CD4-positive, alpha-beta T cell treated with Interleukin-4 for 4 hours (primary cell): Measurements from ENCODE around the gene SWSAP1.
A peak's percentile ranks its signal among the peaks of the same experiment; 100 is the strongest.

Experiments
- DNase-seq: peaks from one replicate; pipeline ENCODE4 v3.0.0-alpha.2; 2020

The SWSAP1 gene

GRCh38 chr19:11416346-11417052, 42.0 kb downstream of the SWSAP1 start:
- DNase-seq: no peak

GRCh38 chr19:11418094-11418548, 43.7 kb downstream of the SWSAP1 start:
- no peak for DNase-seq

- DNase-seq: no peak
Observed at GRCh38 chr19:11418549-11419506, 44.4 kb downstream of the SWSAP1 start, which contains the start of gene RGL3. Gene RGL3 (minus strand): TSS chr19:11419314. CDS start chr19:11419278, 36 bp downstream.

- DNase-seq: no peak
Observed at GRCh38 chr19:11420429-11421370, 46.2 kb downstream of the SWSAP1 start.

DNA sequence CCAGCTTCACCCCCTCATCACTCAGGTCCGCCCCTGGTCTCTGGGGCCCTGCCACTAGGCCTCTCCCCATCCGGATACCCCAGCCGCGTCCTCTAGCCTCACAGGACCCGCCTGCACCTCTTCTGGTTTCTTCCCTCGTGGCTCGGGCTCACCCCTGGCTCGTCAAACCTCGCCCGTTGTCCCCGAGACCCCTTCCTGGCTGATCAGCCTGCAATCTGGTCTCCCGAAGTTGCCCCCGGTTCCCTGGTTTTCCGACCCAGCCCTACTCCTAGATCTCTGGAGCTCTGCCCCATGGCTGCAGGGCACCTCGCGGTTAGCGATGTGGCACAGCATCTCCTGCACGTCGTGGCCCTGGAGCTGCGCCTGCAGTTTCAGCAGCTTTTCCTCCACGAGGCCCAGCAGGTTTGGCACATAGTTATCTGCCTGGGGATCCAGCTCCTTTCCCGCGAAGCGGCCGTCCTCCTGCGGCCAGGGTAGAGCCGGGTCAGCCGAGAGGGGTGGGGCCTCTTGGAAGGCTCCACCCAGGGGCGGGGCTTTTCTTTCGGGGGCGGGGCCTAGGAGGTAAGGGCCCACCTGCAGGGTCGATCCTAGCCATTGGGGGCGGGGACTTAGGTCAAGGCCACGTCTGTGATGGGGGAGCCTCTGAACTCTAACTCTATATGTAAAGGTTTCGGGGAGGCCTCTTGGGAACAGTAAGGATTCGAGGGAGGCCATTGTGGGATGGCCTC, 47.1 kb downstream of the SWSAP1 start:
- no peak for DNase-seq

DNA sequence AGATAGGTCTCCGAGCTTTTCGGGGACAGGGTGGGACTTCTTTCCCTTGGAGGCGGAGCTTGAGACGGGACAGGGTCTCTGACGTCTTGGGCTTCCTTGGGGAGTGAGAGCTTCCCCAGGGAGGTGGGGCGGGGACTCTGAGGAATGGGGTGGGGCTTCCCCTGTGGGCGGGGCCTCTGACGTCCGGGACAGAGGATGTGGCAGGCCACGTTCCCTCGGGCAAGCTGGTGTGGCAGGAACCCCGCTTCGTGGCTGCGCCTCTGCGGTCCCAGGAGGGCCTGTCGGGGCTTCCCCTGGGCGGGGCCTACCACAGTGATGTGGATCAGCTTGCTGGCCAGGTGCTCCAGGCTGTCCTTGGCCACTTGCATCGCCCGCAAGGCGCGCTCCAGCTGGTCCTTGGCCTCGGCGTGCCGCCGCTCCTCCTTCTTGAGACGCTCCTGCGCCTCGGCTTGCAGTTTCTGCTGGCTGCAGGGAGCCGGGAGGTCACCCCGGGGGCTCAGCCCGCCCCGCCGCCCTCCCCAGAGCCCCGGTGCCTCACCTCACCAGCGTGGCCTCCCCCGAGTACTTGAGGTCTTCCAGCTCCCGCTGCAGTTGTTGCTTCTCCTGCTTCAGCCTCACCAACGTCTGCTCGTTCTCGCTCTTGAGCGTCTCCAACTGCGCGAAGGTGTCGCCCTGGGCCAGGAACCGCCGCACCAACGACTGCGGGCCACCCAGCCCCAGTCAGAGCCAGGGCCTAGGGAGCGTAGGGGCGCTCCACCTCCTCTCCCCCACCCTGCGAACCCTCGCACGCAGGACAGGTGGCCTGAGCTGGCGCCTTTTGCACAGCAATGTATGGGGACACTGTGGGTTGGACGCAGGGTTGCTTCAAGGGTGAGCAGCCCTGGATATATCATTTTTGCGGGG, 47.9 kb downstream of the SWSAP1 start:
- peak; percentile 50 for DNase-seq

DNA sequence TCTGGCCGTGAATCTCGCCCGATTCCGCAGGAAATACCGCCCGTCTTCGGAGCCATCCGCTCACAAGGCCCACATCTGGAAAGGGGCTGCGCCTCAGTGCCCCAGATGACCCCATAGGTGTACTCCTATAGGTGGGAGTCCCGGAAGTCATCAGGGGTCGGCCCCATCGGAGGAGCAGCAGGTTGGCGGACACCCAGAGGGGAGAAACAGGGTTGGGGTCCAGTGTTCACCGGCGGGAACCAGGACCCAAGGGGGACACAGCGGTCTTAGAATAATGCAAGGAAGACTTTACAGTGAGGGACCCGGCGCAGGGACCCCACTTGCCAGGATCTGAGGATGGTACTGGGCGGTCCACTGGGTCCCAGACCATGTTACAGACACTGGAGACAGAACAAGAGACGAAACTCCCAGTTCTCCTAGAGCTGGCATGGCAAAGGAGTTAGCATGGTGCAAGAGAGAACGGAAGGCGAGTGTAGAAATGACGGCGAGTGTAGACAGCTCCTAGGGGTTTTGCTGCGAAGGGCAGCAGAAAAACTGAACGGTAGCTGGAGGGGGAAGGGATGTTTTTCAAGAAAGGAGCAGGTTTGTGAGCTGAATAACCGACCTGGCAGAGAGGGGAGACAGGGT, 48.8 kb downstream of the SWSAP1 start:
- no peak for DNase-seq

- no peak for DNase-seq
Observed at GRCh38 chr19:11423791-11424181, 49.3 kb downstream of the SWSAP1 start.
